Activated T-cell treated with anti-CD3 and anti-CD28 coated beads, Interleukin-2, amount 50 U/mL, for 24 hours (primary cell): ENCODE data around the gene ST6GAL1.
"Not testable (repeated sequence)": the region's sequence is repeated elsewhere in the genome, so short reads cannot be mapped to it uniquely, and the experiment has no call there.

Experiments
- DNase-seq: peaks from one replicate; pipeline ENCODE4 v3.0.0-alpha.2; 2020
- H3K27ac Mint-ChIP-seq: 2 replicates; pipeline ENCODE4 v1.8.0; 2020; ENCODE audit warnings: mild to moderate bottlenecking, mixed read lengths
- H3K27me3 Mint-ChIP-seq: 2 replicates; pipeline ENCODE4 v1.8.0; 2020; ENCODE audit warnings: mixed read lengths
- H3K36me3 Mint-ChIP-seq: 2 replicates; pipeline ENCODE4 v1.8.0; 2020; ENCODE audit warnings: low read depth, mixed read lengths
- H3K4me1 Mint-ChIP-seq: 2 replicates; pipeline ENCODE4 v1.8.0; 2020; ENCODE audit warnings: low read depth, mixed read lengths
- H3K4me3 Mint-ChIP-seq: 2 replicates; pipeline ENCODE4 v1.8.0; 2020; ENCODE audit warnings: mild to moderate bottlenecking, moderate library complexity, mixed read lengths
- H3K9me3 Mint-ChIP-seq: 2 replicates; pipeline ENCODE4 v1.8.0; 2020; ENCODE audit warnings: mixed read lengths

Gene ST6GAL1

DNA sequence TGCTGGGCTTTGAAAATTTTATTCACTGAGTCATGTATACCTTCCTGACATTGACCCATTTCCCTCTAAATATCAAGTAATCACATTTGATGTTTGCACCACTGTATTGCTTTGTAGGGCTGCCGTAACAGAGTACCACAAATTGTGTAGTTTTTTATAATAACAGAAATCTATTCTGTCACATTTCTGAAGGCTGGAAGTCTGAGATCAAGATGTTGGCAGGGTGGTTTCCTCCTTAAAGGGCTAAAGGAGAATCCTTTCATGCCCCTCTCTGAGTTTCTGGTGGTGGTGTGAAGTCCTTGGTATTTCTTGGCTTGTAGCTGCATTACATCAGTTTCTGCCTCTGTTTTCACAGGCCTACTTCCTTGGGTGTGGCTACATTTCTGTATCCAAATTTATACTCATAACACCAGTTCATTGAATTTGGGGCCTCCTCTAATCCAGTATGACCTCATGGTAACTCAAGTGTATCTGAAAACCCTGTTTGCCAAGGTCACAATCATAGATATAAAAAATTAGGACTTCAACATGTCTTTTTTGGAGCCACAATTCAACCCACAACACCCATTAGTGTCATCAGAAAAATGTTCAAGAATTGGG, 29.1 kb upstream of the ST6GAL1 start:
- H3K27ac Mint-ChIP-seq = peak overlapping the region; percentile 68
- no peak overlapping the region for H3K4me3 Mint-ChIP-seq
- H3K9me3 Mint-ChIP-seq = peaks cover 28% of the 10 kb centered on the region
- peaks cover 31% of the 10 kb centered on the region for H3K4me1 Mint-ChIP-seq
- H3K36me3 Mint-ChIP-seq = peaks cover 26% of the 10 kb centered on the region
- H3K27me3 Mint-ChIP-seq = no peaks in the 10 kb centered on the region
- DNase-seq = no peak

DNA sequence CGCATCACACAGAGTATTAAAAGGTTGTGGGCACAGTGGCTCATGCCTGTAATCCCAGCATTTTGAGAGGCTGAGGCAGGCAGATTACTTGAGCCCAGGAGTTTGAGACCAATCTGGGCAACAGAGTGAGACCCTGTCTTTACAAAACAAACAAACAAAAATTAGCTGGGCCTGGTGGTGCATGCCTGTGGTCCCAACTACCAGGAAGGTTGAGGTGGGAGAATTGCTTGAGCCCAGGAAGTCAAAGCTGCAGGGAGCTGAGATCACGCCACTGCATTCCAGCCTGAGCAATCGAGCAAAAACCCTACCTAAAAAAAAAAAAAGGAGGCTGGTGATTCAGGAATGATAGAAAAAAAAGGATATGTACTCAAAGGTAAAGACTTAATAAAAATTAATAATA, 28.2 kb upstream of the ST6GAL1 start:
- no peak overlapping the region for H3K4me3 Mint-ChIP-seq
- H3K36me3 Mint-ChIP-seq = peaks cover 31% of the 10 kb centered on the region
- H3K9me3 Mint-ChIP-seq = peaks cover 35% of the 10 kb centered on the region
- H3K4me1 Mint-ChIP-seq = peaks cover 28% of the 10 kb centered on the region
- no peaks in the 10 kb centered on the region for H3K27me3 Mint-ChIP-seq
- no peak for DNase-seq
- no peak overlapping the region for H3K27ac Mint-ChIP-seq

DNA sequence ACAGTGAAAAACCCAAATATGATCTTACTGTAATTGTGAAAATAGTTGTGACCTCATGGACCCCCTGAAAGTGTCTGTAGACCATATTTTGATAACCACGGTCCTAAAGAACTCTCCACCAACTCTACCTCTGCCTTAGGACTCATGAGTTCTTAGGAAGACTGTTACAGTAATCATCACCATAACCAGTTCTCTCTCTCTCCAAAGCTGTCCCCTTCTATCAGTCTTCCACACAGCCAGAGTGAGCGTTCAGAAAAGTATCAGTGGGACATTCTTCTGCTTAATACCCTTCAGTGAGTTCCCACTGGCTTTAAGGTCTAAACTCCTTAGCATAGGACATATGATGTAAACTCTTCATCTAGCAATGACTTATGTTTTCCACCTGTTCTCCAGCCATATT, 27.6 kb upstream of the ST6GAL1 start:
- Mint-ChIP-seq H3K4me3 (no peak overlapping the region), H3K4me1 (peaks cover 29% of the 10 kb centered on the region), H3K36me3 (peaks cover 32% of the 10 kb centered on the region), H3K27ac (no peak overlapping the region), H3K27me3 (no peaks in the 10 kb centered on the region), H3K9me3 (peaks cover 40% of the 10 kb centered on the region)
- DNase-seq = no peak

DNA sequence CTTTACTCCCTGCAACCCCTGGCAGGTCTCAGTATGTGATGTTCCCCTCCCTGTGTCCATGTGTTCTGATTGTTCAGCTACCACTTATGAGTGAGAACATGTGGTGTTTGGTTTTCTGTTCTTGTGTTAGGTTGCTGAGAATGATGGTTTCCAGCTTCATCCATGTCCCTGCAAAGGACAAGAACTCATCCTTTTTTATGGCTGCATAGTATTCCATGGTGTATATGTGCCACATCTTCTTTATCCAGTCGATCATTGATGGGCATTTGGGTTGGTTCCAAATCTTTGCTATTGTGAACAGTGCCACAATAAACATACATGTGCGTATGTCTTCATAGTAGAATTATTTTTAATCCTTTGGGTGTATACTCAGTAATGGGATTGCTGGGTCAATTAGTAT, 26.6 kb upstream of the ST6GAL1 start:
- H3K4me1 Mint-ChIP-seq = peaks cover 37% of the 10 kb centered on the region
- DNase-seq, H3K27ac Mint-ChIP-seq, H3K4me3 Mint-ChIP-seq, H3K27me3 Mint-ChIP-seq: not testable (repeated sequence)
- peaks cover 45% of the 10 kb centered on the region for H3K9me3 Mint-ChIP-seq
- peaks cover 40% of the 10 kb centered on the region for H3K36me3 Mint-ChIP-seq

DNA sequence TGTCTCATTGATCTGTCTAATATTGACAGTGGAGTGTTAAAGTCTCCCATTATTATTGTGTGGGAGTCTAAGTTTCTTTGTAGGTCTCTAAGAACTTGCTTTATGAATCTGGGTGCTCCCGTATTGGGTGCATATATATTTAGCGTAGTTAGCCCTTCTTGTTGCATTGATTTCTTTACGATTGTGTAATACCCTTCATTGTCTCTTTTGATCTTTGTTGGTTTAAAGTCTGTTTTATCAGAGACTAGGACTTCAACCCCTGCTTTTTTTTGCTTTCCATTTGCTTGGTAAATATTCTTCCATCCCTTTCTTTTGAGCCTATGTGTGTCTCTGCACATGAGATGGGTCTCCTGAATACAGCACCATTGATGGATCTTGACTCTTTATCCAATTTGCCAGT, 23.3 kb upstream of the ST6GAL1 start:
- not testable (repeated sequence) for H3K27me3 Mint-ChIP-seq, H3K4me3 Mint-ChIP-seq, DNase-seq, H3K27ac Mint-ChIP-seq
- H3K36me3 Mint-ChIP-seq = peaks cover 50% of the 10 kb centered on the region
- H3K4me1 Mint-ChIP-seq = peaks cover 26% of the 10 kb centered on the region
- H3K9me3 Mint-ChIP-seq = peaks cover 45% of the 10 kb centered on the region

DNA sequence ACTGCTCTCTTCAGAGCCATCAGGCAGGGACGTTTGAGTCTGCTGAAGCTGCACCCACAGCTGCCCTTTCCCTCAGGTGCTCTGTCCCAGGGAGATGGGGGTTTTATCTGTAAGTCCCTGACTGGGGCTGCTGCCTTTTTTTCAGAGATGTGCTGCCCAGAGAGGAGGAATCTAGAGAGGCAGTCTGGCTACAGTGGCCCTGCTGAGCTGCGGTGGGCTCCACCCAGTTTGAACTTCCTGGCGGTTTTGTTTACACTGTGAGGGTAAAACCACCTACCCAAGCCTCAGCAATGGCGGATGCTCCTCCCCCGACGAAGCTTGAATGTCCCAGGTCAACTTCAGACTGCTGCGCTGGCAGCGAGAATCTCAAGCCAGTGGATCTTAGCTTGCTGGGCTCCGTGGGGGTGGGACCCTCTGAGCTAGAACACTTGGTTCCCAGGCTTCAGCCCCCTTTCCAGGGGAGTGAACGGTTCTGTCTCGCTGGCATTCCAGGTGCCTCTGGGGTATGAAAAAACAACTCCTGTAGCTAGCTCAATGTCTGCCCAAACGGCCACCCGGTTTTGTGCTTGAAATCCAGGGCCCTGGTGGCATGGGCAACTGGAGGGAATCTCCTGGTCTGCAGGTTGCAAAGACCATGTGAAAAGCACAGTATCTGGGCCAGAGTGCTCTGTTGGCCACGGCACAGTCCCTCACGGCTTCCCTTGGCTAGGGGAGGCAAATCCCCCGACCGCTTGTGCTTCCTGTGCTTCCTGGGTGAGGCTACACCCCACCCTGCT, 21.1 kb upstream of the ST6GAL1 start:
- H3K4me1 Mint-ChIP-seq = peaks cover 24% of the 10 kb centered on the region
- H3K9me3 Mint-ChIP-seq = peaks cover 38% of the 10 kb centered on the region
- peaks cover 43% of the 10 kb centered on the region for H3K36me3 Mint-ChIP-seq
- H3K27me3 Mint-ChIP-seq = no peaks in the 10 kb centered on the region
- peak overlapping the region; percentile 67 for H3K4me3 Mint-ChIP-seq
- peak; percentile 79 for DNase-seq
- H3K27ac Mint-ChIP-seq = peak overlapping the region; percentile 94

DNA sequence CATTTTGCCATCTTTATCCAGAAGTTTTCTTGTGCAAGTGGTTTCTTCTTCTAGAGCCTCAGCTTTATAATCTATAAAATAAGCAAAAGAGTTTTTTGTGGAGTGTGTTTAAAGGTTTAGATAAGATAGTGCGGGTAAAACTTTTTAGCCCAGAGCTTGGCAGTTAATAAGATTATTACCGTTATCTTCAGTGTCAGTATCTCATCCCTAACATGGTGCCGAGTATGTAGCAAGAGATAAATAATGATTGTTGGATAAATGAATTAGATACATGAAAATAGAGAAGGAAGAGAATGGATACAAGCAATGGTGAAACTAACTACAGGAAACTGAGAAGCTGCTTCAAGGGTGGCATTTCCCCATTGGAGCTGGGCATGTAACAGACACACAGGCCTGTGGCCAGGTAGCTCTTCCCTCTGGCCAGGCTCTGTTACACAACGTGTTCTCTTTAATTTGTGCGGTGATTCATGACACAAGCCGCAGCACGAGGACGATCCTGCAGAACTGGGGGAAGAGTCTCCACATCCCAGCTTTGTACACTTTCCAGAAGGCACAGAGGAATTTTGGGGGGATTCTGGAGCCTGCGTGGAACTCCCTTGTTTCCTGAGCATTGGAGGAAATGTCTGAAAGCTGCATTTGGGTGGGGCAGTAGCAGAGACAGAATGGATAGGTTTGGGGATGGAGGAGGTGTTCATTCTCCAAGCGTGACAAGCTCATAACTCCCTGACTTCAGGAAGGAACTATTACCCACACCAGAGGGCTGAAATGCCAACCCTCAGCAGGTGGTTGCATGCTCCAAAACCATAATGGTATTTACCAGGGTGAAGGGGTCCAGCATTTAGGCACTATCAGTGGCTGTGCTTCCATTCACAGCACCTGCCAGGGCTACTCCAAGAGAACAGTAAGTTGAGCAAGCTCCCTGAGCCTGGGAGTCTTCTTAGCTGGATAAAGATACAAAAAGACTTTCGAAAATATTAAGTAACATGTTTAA, 14.2 kb upstream of the ST6GAL1 start:
- H3K4me1 Mint-ChIP-seq = peaks cover 37% of the 10 kb centered on the region
- no peak for DNase-seq
- peak overlapping the region; percentile 5 for H3K27ac Mint-ChIP-seq
- H3K9me3 Mint-ChIP-seq = peaks cover 5% of the 10 kb centered on the region
- no peaks in the 10 kb centered on the region for H3K36me3 Mint-ChIP-seq
- no peaks in the 10 kb centered on the region for H3K27me3 Mint-ChIP-seq
- no peak overlapping the region for H3K4me3 Mint-ChIP-seq

DNA sequence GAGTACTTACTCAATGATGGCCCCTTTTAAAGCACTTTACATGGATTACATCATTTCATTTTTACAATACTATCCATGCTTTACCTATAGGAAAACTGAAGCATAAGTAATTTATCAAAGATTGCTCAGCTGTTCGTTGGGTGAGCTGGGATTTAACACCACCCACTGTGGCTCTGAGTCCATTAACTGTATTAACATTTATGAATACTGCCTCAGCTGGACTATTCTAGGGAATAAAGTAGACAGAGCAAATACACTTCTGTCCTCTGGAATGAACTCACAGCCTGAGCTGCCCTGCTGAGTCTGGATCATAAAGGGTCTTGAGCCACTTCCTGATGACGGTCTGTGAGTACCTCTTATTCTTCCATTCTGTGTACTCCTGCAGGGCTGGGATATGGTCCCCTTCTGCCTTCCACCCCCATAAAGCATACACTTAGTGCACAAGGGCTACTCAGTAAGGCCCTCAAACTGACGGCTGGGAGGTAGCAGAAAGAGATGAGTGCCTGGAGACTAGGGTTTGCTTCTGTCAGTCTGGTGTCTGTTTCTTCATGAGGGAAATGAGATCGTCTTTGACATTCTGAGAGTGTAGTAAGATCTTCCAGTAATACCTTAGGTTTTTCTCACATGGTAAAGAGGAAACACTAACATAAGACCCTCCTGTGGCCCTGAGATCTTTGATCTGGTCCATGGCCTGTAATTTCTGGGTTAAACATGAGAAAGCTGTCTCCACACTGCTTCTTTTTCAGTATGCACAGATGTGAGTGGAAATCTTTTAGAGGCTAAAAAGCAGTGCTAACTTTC, 12.6 kb upstream of the ST6GAL1 start:
- Mint-ChIP-seq H3K4me3 (no peak overlapping the region), H3K4me1 (peaks cover 35% of the 10 kb centered on the region), H3K27me3 (no peaks in the 10 kb centered on the region), H3K27ac (peak overlapping the region; percentile 62), H3K36me3 (no peaks in the 10 kb centered on the region), H3K9me3 (peaks cover 1% of the 10 kb centered on the region)
- no peak for DNase-seq

DNA sequence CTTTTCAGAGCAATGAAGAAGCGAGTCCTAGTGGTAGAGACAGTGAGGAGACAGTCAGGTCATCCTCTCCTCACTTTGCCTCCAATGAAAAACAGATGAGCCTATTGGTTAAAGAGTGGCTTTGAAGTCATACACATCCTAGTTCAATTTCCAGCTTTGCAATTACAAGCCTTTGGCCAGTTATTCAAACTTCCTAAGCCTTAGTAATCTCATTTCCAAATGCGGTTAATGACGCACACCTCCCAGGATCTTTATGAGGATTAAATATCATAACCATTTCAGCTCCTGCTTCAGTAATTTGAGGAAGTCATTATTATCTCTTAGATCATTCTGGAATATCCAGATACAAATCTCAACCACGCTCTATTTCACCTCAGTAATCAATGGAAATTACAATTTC, 10.0 kb upstream of the ST6GAL1 start:
- H3K9me3 Mint-ChIP-seq = no peaks in the 10 kb centered on the region
- no peaks in the 10 kb centered on the region for H3K36me3 Mint-ChIP-seq
- H3K4me1 Mint-ChIP-seq = peaks cover 24% of the 10 kb centered on the region
- DNase-seq = no peak
- no peaks in the 10 kb centered on the region for H3K27me3 Mint-ChIP-seq
- no peak overlapping the region for H3K27ac Mint-ChIP-seq
- no peak overlapping the region for H3K4me3 Mint-ChIP-seq

DNA sequence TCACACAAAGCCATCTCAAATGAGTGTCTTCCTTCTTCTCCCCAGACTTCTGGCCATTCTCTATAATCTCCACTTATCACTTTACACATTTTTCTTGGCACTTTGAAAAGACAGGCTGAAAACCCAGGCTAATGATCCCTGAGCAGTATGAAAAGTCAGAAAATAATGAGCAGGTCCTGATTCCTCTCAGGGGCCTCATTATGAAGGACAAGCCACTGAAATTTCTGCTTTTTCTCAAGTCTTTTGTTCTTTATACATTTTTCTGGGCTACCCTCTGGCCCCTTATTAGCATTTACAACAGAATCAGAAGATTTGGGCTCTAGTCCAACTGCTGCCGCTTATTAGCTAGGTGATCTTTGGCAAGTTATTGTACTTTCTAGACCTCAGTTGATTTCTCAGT, 9.5 kb upstream of the ST6GAL1 start:
- H3K4me1 Mint-ChIP-seq = peaks cover 19% of the 10 kb centered on the region
- DNase-seq = no peak
- H3K27ac Mint-ChIP-seq = no peak overlapping the region
- H3K9me3 Mint-ChIP-seq = no peaks in the 10 kb centered on the region
- H3K4me3 Mint-ChIP-seq = no peak overlapping the region
- no peaks in the 10 kb centered on the region for H3K27me3 Mint-ChIP-seq
- H3K36me3 Mint-ChIP-seq = no peaks in the 10 kb centered on the region

DNA sequence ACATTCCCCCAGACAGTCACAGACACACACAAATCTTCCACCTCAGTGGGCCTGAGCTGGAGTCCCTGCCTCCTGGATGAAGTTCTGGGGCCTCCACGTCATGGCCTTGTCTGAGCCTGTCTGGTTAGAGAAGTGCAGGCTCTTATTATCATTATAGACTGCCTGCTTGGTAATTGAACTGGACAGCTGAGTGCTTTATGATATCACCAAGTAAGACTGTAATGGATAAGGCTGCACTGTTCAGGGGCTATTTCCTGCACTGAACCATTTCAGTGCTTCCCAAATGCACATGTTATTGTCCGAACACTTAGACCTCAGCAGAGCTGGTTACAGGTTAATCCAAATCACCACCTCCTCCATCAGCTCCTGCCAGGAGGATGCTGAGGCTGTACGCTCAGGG, 8.7 kb upstream of the ST6GAL1 start:
- no peak for DNase-seq
- Mint-ChIP-seq H3K36me3 (no peaks in the 10 kb centered on the region), H3K27ac (no peak overlapping the region), H3K4me3 (no peak overlapping the region), H3K4me1 (peaks cover 11% of the 10 kb centered on the region), H3K27me3 (no peaks in the 10 kb centered on the region), H3K9me3 (no peaks in the 10 kb centered on the region)

DNA sequence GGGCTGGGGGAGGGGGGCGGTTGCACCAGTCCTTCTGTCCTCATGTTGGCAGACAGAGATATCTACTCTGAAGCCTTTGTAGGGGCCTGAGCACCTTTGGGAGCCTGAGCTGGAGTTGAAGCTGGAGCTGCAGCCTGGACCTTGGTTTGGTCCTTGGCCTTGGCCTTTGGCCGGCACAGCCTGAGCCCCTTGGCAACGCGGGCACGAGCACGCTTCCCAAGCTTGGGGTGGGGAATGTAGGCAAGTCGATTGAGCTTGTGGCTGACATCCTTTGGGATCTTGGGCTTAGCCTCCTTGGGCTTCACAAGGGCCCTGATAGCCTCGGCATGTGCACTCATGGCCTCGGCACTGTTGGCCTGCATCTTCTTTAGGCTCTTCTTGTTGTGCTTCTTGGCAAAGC, 8.1 kb upstream of the ST6GAL1 start:
- Mint-ChIP-seq H3K27ac (no peak overlapping the region), H3K36me3 (no peaks in the 10 kb centered on the region), H3K9me3 (no peaks in the 10 kb centered on the region), H3K27me3 (no peaks in the 10 kb centered on the region), H3K4me1 (peaks cover 7% of the 10 kb centered on the region), H3K4me3 (no peak overlapping the region)
- no peak for DNase-seq

DNA sequence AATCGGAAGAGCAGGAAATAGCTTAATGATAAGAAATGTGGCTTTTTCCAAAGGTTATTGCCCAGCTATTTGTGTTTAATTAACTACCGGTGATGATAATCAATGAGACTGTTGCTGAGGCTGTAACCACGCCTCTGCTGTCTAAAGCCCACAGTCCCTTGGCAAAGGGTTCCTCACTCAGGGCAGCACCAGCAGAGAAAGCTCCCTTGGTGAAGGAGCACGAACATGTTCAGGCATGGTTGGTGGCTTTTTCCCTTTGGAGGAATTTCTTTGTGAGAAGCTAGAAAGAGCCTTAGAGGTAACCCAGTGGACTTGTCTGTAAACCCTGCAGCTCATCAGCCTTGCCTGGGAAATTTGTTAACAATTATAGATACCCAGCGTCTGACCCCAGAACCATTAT, 7.5 kb upstream of the ST6GAL1 start:
- no peak overlapping the region for H3K4me3 Mint-ChIP-seq
- no peaks in the 10 kb centered on the region for H3K36me3 Mint-ChIP-seq
- no peaks in the 10 kb centered on the region for H3K27me3 Mint-ChIP-seq
- DNase-seq = no peak
- no peak overlapping the region for H3K27ac Mint-ChIP-seq
- peaks cover 5% of the 10 kb centered on the region for H3K4me1 Mint-ChIP-seq
- no peaks in the 10 kb centered on the region for H3K9me3 Mint-ChIP-seq

DNA sequence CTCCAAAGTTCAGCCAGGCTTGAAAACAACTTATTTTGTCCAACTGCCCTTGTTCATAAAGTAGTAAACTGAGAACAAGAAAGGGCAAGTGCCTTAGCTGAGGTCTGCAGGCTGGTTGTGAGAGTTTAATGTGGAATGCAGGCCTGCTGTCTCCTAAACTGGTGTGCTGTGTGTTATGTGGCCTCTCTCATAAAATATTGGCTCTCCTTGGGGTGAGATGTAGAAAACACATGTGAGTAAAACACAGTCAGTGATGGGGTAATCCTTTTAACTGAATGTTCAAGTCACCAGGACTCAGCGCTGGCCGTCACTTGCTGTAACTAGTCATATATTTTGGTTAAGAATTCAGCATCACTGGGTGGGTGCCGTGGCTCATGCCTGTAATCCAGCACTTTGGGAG, 7.1 kb upstream of the ST6GAL1 start:
- H3K27me3 Mint-ChIP-seq = no peaks in the 10 kb centered on the region
- no peak overlapping the region for H3K4me3 Mint-ChIP-seq
- peaks cover 2% of the 10 kb centered on the region for H3K4me1 Mint-ChIP-seq
- H3K27ac Mint-ChIP-seq = no peak overlapping the region
- no peaks in the 10 kb centered on the region for H3K9me3 Mint-ChIP-seq
- H3K36me3 Mint-ChIP-seq = no peaks in the 10 kb centered on the region
- no peak for DNase-seq
